H1 (cell line): ENCODE measurements around the gene FADS2. TPM values are rescaled to one million over a fixed set of nuclear protein-coding genes. Genes with fewer than 3 reads are reported as not detected.
A peak's percentile ranks its signal among the peaks of the same experiment; 100 is the strongest.

Experiments
- CTCF ChIA-PET: fragments of 300-600 bp; sonication (Branson Sonifier 250); formaldehyde crosslinking; loops from one replicate; lab custom pipeline; 2021; ENCODE audit not compliant: partially characterized antibody; lab: Charles Lee
- POLR2A ChIA-PET: fragments of 300-600 bp; sonication (Branson Sonifier 250); formaldehyde crosslinking; loops from one replicate; lab custom pipeline; 2021; ENCODE audit warnings: inconsistent platforms; ENCODE audit not compliant: partially characterized antibody; lab: Charles Lee
- DNase-seq, 2 experiments: peaks; one replicate each; pipeline versions ENCODE4 v3.0.0 to v3.0.0-alpha.2; 2010 to 2022; ENCODE audit warnings: low spot score in 2 of 2, low read depth in 1 of 2, mixed read lengths in 1 of 2
- FAIRE-seq: peaks from 2 replicates; lab custom pipeline; 2011; peaks lifted over from hg19 to GRCh38; lab: Jason Lieb, UNC
- H2AFZ ChIP-seq: 2 replicates; pipeline ENCODE4 v1.8.1; 2012; ENCODE audit warnings: low read length, inconsistent platforms
- H2AK5ac ChIP-seq: 2 replicates; pipeline ENCODE4 v1.6.1; 2013; ENCODE audit warnings: low read depth, low read length
- H2BK120ac ChIP-seq: replicated peaks from 2 replicates; pipeline ENCODE3; 2013; ENCODE audit warnings: low read depth, low read length, inconsistent platforms
- H2BK12ac ChIP-seq: 2 replicates; pipeline ENCODE4 v1.6.1; 2013; ENCODE audit warnings: low read depth, low read length
- H2BK15ac ChIP-seq: 2 replicates; pipeline ENCODE4 v1.6.1; 2013; ENCODE audit warnings: low read length
- H2BK20ac ChIP-seq: 2 replicates; pipeline ENCODE4 v1.6.1; 2013; ENCODE audit warnings: low read length
- H2BK5ac ChIP-seq: 2 replicates; pipeline ENCODE4 v1.6.1; 2013; ENCODE audit warnings: low read depth, low read length
- H3K14ac ChIP-seq: 2 replicates; pipeline ENCODE4 v1.6.1; 2013; ENCODE audit warnings: inconsistent platforms; ENCODE audit not compliant: insufficient read length
- H3K18ac ChIP-seq: 2 replicates; pipeline ENCODE4 v1.6.1; 2013; ENCODE audit warnings: low read length; ENCODE audit errors: extremely low read depth
- H3K23ac ChIP-seq: 2 replicates; pipeline ENCODE4 v1.6.1; 2013; ENCODE audit warnings: inconsistent platforms; ENCODE audit not compliant: insufficient read length
- H3K23me2 ChIP-seq: 2 replicates; pipeline ENCODE4 v1.6.1; 2013; ENCODE audit warnings: low read depth, low read length
- H3K27ac ChIP-seq: 2 replicates; pipeline ENCODE4 v1.6.1; 2011; ENCODE audit warnings: low read depth, low read length, inconsistent platforms
- H3K27me3 ChIP-seq, 4 experiments: replicated peaks in 1 of 4; 1 replicate in 1 of 4; 2 replicates in 3 of 4; pipeline versions ENCODE4 v1.6.1 to v1.8.1; 2011 to 2013; ENCODE audit warnings: low read length in 3 of 4, mild to moderate bottlenecking in 3 of 4, inconsistent platforms in 2 of 4, mixed read lengths in 2 of 4, moderate library complexity in 1 of 4; ENCODE audit not compliant: control insufficient read depth in 3 of 4, insufficient read depth in 3 of 4; ENCODE audit errors: extremely low read depth in 1 of 4
- H3K36me3 ChIP-seq, 4 experiments: 2 replicates each; pipeline versions ENCODE4 v1.6.1 to v1.8.1; 2011 to 2013; ENCODE audit warnings: mild to moderate bottlenecking in 4 of 4, low read length in 3 of 4, moderate library complexity in 2 of 4, control low read depth in 1 of 4, inconsistent platforms in 1 of 4; ENCODE audit not compliant: insufficient read depth in 4 of 4, control insufficient read depth in 2 of 4
- H3K4ac ChIP-seq: replicated peaks from 2 replicates; pipeline ENCODE3; 2013; ENCODE audit warnings: low read length, low read depth, mixed read lengths, inconsistent platforms; ENCODE audit not compliant: insufficient read length
- H3K4me1 ChIP-seq, 4 experiments: replicated peaks in 1 of 4; 1 replicate in 1 of 4; 2 replicates in 3 of 4; pipeline versions ENCODE4 v1.6.1 to v1.8.1; 2011 to 2013; ENCODE audit warnings: low read length in 3 of 4, inconsistent platforms in 2 of 4, mixed read lengths in 1 of 4; ENCODE audit not compliant: insufficient read depth in 4 of 4, control insufficient read depth in 3 of 4
- H3K4me2 ChIP-seq, 2 experiments: 2 replicates each; pipeline versions ENCODE4 v1.6.1 to v1.8.1; 2011 to 2013; ENCODE audit warnings: low read depth in 2 of 2, low read length in 2 of 2, control low read depth in 1 of 2, inconsistent platforms in 1 of 2, mild to moderate bottlenecking in 1 of 2; ENCODE audit not compliant: insufficient read depth in 1 of 2
- H3K4me3 ChIP-seq, 4 experiments: fragments of 200-600, 300-600 bp in 1 of 4; sonication (generic), shearing (Covaris generic), sonication (Bioruptor Twin) in 1 of 4; 2 replicates each; pipeline versions ENCODE4 v1.5.1 to v1.8.1; 2011 to 2016; ENCODE audit warnings: low read length in 4 of 4, low read depth in 3 of 4, control low read depth in 2 of 4, inconsistent platforms in 2 of 4, mild to moderate bottlenecking in 2 of 4, mixed read lengths in 1 of 4, moderate library complexity in 1 of 4; ENCODE audit not compliant: insufficient read depth in 2 of 4; ENCODE audit errors: extremely low read depth in 1 of 4
- H3K56ac ChIP-seq: replicated peaks from 2 replicates; pipeline ENCODE3; 2013; ENCODE audit warnings: low read depth, mild to moderate bottlenecking, mixed read lengths, low read length, inconsistent platforms; ENCODE audit not compliant: insufficient read length
- H3K79me1 ChIP-seq: 2 replicates; pipeline ENCODE4 v1.6.1; 2013; ENCODE audit warnings: low read depth, low read length, control low read depth
- H3K79me2 ChIP-seq, 2 experiments: 2 replicates each; pipeline versions ENCODE4 v1.6.1 to v1.8.1; 2012 to 2013; ENCODE audit warnings: low read length in 2 of 2, mild to moderate bottlenecking in 2 of 2, inconsistent platforms in 1 of 2; ENCODE audit not compliant: insufficient read depth in 2 of 2, control insufficient read depth in 1 of 2
- H3K9ac ChIP-seq, 4 experiments: replicated peaks in 1 of 4; 1 replicate in 1 of 4; 2 replicates in 3 of 4; pipeline versions ENCODE4 v1.6.1 to v1.8.1; 2011 to 2013; ENCODE audit warnings: low read depth in 3 of 4, low read length in 3 of 4, control low read depth in 2 of 4, mild to moderate bottlenecking in 2 of 4, moderate library complexity in 2 of 4, inconsistent platforms in 1 of 4; ENCODE audit errors: extremely low read depth in 1 of 4
- H3K9me3 ChIP-seq, 2 experiments: 2 replicates each; pipeline versions ENCODE4 v1.6.1 to v1.8.1; 2012 to 2013; ENCODE audit warnings: mild to moderate bottlenecking in 2 of 2, moderate library complexity in 2 of 2, control low read depth in 1 of 2, inconsistent platforms in 1 of 2, low read depth in 1 of 2, low read length in 1 of 2, mixed read lengths in 1 of 2; ENCODE audit not compliant: insufficient read depth in 2 of 2
- H4K20me1 ChIP-seq, 2 experiments: replicated peaks in 1 of 2; 2 replicates each; pipeline versions ENCODE3 to v1.8.1; 2011 to 2013; ENCODE audit warnings: inconsistent platforms in 2 of 2, low read length in 2 of 2, mild to moderate bottlenecking in 1 of 2; ENCODE audit not compliant: insufficient read depth in 2 of 2, control insufficient read depth in 1 of 2
- H4K5ac ChIP-seq: 2 replicates; pipeline ENCODE4 v1.6.1; 2013; ENCODE audit warnings: low read length, low read depth, mixed read lengths, inconsistent platforms; ENCODE audit not compliant: insufficient read length
- H4K8ac ChIP-seq: 2 replicates; pipeline ENCODE4 v1.8.0; 2013; ENCODE audit warnings: mild to moderate bottlenecking, moderate library complexity, low read length, inconsistent platforms; ENCODE audit not compliant: insufficient read depth; ENCODE audit errors: extremely low read depth
- H4K91ac ChIP-seq: replicated peaks from 2 replicates; pipeline ENCODE3; 2013; ENCODE audit warnings: low read length, mixed read lengths, inconsistent platforms; ENCODE audit not compliant: insufficient read length
- EP300 ChIP-seq, 2 experiments: IDR thresholded peaks; 1 replicate in 1 of 2; 2 replicates in 1 of 2; pipeline ENCODE4 v1.6.1; 2011 to 2012; ENCODE audit warnings: low read depth in 2 of 2, low read length in 2 of 2, mild to moderate bottlenecking in 2 of 2, borderline replicate concordance in 1 of 2, inconsistent platforms in 1 of 2, moderate library complexity in 1 of 2
- WGBS, 2 experiments: shearing (Covaris generic) in 1 of 2; methylation state at CpG; one replicate each; pipeline versions ENCODE4 v1.1.6 to v1.1.7; 2013 to 2015; ENCODE audit warnings: low lambda C conversion rate in 2 of 2, mixed read lengths in 2 of 2, inconsistent platforms in 1 of 2, low coverage in 1 of 2, missing lambda C conversion rate in 1 of 2; ENCODE audit not compliant: insufficient replicate concordance in 2 of 2, insufficient coverage in 1 of 2, insufficient read length in 1 of 2; ENCODE audit errors: extremely low coverage in 1 of 2, missing lambda C conversion rate in 1 of 2; 5-methylcytosine and 5-hydroxymethylcytosine counted together
- polyA plus RNA-seq, 7 experiments: library from polyadenylated mRNA; depleted of rRNA in 3 of 7; stranded (reverse) in 5 of 7; unstranded in 2 of 7; fragments of >200 nt in 5 of 7; fragments of 200-250 nt in 2 of 7; gene quantifications; 1 replicate in 5 of 7; 2 replicates in 1 of 7; 4 replicates in 1 of 7; pipeline versions ENCODE4 v1.2.1 to v1.2.3, GENCODE V29; 2011 to 2013; ENCODE audit warnings: missing spikeins in 2 of 7, mixed read lengths in 2 of 7
- total RNA-seq: library from RNA; stranded (reverse); fragmentation: NEBNext Ultra II Directional; extraction: Animal tissue kit (Norgen Biotek cat#: 25700); gene quantifications from 2 replicates; pipeline ENCODE4 v1.2.1, GENCODE V29; 2021

FADS2 gene
- total and polyA plus RNA-seq, 2 of the 8 experiments (the other 6 are each of a cell fraction or from before 2014, with no cell fraction given) = 499 to 701 TPM

DNA sequence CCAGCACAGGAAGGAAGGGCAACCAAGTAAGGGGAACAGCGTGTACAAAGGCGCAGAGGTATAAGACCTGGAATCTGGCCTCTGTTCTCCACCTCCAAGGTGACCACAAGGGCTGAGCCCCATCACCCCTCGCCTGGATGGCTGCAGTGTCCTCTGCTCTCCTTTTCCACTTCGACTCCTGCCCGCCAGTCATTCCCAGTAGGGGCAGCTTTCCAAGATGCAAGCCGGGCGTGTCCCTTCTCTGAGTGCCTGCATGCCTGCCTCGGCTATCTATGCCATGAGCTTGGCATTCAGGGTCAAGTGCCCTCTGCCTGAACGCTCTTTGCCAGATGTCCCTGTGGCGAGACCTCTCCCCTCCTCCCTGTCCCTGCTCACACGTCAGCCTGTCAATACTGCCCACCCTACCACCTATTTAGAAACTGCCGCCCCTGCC lies 46.3 kb downstream of the FADS2 start:
- POLR2A ChIA-PET = interaction anchor here (0.7 to 3.1 kb wide), 6 partner anchors 11 to 100 kb away, joined by 3 to 15 read pairs (median 4); no protein-coding TSS in a partner anchor
- WGBS, 2 experiments = 89% methylated on average over 8 of the region's 12 CpGs; no CpG with 5 or more reads in 1 of the 2 experiments

More for the DNA sequence above, 46.3 kb downstream of the FADS2 start:
- Histone ChIP-seq H2BK20ac (0 out of 2 replicates have a peak overlapping the region, but pooled peaks have one; percentile 21), H4K5ac (no peak overlapping the region), H3K79me1 (no peaks in the 10 kb centered on the region), H3K27me3 (peaks cover 0 to 11% (median 8%) of the 10 kb centered on the region in 4 experiments; a peak in 5 of 7 replicates), H2BK15ac (peak overlapping the region; percentile 65; the same call in 1 of the 2 replicates), H3K23ac (no peak overlapping the region), H3K14ac (no peak overlapping the region), H3K4me1 (peaks cover 4 to 14% (median 4%) of the 10 kb centered on the region in 4 experiments; a peak in 6 of 7 replicates), H3K79me2 (no peaks in the 10 kb centered on the region), H4K91ac (no peak overlapping the region), H3K27ac (no peak overlapping the region), H2AFZ (no peak overlapping the region), H4K20me1 (peaks cover 0 to 5% of the 10 kb centered on the region in 2 experiments), H3K23me2 (no peaks in the 10 kb centered on the region), H3K36me3 (peaks cover 0 to 4% (median 0%) of the 10 kb centered on the region in 4 experiments; a peak in 1 of 8 replicates), H2BK5ac (no peak overlapping the region), H2BK120ac (no peak overlapping the region), H4K8ac (peak overlapping the region; percentile 59; the same call in 1 of the 2 replicates), H2BK12ac (no peak overlapping the region), H2AK5ac (no peak overlapping the region), H3K18ac (no peak overlapping the region), H3K4me2 (no peak overlapping the region), H3K4ac (no peak overlapping the region), H3K4me3 (no peak overlapping the region), H3K9ac (no peak overlapping the region), H3K56ac (no peak overlapping the region), H3K9me3 (no peaks in the 10 kb centered on the region)
- CTCF ChIA-PET = interaction anchor here (0.6 to 10.9 kb wide), 10 partner anchors 8 to 297 kb away, joined by 3 to 172 read pairs (median 6); no protein-coding TSS in a partner anchor
- TF ChIP-seq EP300 (IDR thresholded peaks at IDR 0.05; ENCODE audit: borderline replicate concordance in 1 of 2, low read depth in 2 of 2, low read length in 2 of 2) = no peak
- FAIRE-seq (no peak), DNase-seq (no peak)
